Mammary epithelial cell (primary cell): ENCODE data around the gene SCGB1D4.

Experiments used
- CTCF ChIP-seq, 2 donors: IDR thresholded peaks in 1 of 2; conservative IDR thresholded peaks in 1 of 2; 2 replicates each; pipeline ENCODE4 v1.5.1; 2011 to 2012; ENCODE audit warnings: inconsistent platforms in 2 of 2, low read length in 2 of 2, mild to moderate bottlenecking in 2 of 2, control low read depth in 1 of 2, low read depth in 1 of 2; ENCODE audit not compliant: insufficient read depth in 1 of 2; ENCODE audit errors: extremely low read depth in 1 of 2
- EZH2 ChIP-seq: IDR thresholded peaks from 2 replicates; pipeline ENCODE4 v1.6.1; 2012; ENCODE audit warnings: low read length, inconsistent platforms, borderline replicate concordance

- peak; percentile 48 to 58 for TF ChIP-seq CTCF (conservative IDR thresholded peaks at IDR 0.05 in 1 of 2, IDR thresholded peaks at IDR 0.05 in 1 of 2; ENCODE audit: extremely low read depth in 1 of 2, insufficient read depth in 1 of 2, low read depth in 1 of 2, low read length in 2 of 2)
- no peak for TF ChIP-seq EZH2
Measured at GRCh38 chr11:62269654-62270278, 29.1 kb downstream of the SCGB1D4 start, which contains the start of gene SCGB2A2.
